Measurements from ENCODE around the gene BIRC6. TPM values are rescaled to one million over a fixed set of nuclear protein-coding genes. Genes with fewer than 3 reads are reported as not detected.
"Not testable (repeated sequence)": the region's sequence is repeated elsewhere in the genome, so short reads cannot be mapped to it uniquely, and the experiment has no call there.

Gene BIRC6
- 100 to 1,000 TPM; 177 to 182 TPM for total RNA-seq
- polyA plus RNA-seq (ENCODE audit: insufficient read depth, low read depth, low replicate concordance), result 48.9 TPM
- long read RNA-seq, donor 1, partial matches to known transcripts, result 5 of 5 reads
- long read RNA-seq, donor 1, other reads (novel, unspliced or antisense), result 0 of 5 reads
- long read RNA-seq, donor 2, partial matches to known transcripts, result 11 of 11 reads
- long read RNA-seq, donor 2, other reads (novel, unspliced or antisense), result 0 of 11 reads

GRCh38 chr2:32356681-32357317, at the start of gene BIRC6:
Gene BIRC6, plus strand, starts transcription at chr2:32357023. Its CDS starts 139 bp downstream, at chr2:32357162.
- Histone ChIP-seq H3K27me3 (no peaks in the 10 kb centered on the region), H3K27ac (peak within 1 kb of the TSS; percentile 98), H3K4me1 (peaks cover 21% of the 10 kb centered on the region), H3K9me3 (no peaks in the 10 kb centered on the region), H3K36me3 (ENCODE audit: low read depth, missing control alignments) (no peaks in the 10 kb centered on the region), H3K4me3 (peak within 1 kb of the TSS; percentile 98 to 99)
- peak; percentile 98 for DNase-seq
- no peak for TF ChIP-seq CTCF (IDR thresholded peaks at IDR 0.05)
- TF ChIP-seq POLR2A (IDR thresholded peaks at IDR 0.05), result peak; percentile 8
- intact Hi-C loops (cut with DNase I; ENCODE audit: low total_unique reads), result no loop called here
- WGBS, 2 donors, result 1% methylated on average over 34 to 41 of the region's 76 CpGs

DNA sequence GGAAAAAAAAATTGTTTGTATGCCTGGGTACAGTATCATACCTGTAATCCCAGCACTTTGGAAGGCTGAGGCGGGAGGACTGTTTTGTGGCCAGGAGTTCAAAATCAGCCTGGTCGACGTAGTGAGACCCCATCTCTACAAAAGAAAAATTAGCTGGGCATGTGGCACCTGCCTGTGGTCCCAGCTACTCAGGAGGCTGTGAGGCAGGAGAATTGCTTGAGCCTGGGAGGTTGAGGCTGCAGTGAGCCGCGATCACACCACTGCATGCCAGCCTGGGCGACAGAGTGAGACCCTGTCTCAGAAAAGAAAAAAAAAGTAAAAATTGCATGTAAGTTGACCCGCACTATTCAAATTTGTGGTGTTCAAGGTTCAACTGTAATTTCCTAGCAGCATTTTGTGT, 46.2 kb upstream of the BIRC6 start:
- Histone ChIP-seq H3K36me3 (ENCODE audit: low read depth, missing control alignments) (no peaks in the 10 kb centered on the region), H3K9me3 (no peaks in the 10 kb centered on the region), H3K27me3 (no peaks in the 10 kb centered on the region), H3K4me1 (no peaks in the 10 kb centered on the region), H3K4me3 (no peak overlapping the region), H3K27ac (no peak overlapping the region)
- intact Hi-C loops (cut with DNase I; ENCODE audit: low total_unique reads), result no loop called here
- 93 to 95% methylated on average over 7 of the region's 7 CpGs for WGBS, 2 donors
- TF ChIP-seq POLR2A (IDR thresholded peaks at IDR 0.05) (no peak), CTCF (IDR thresholded peaks at IDR 0.05) (no peak)
- no peak for DNase-seq

- TF ChIP-seq CTCF (IDR thresholded peaks at IDR 0.05) (no peak), POLR2A (IDR thresholded peaks at IDR 0.05) (no peak)
- DNase-seq, result no peak
Observed at GRCh38 chr2:32314886-32315285, 41.9 kb upstream of the BIRC6 start.

DNA sequence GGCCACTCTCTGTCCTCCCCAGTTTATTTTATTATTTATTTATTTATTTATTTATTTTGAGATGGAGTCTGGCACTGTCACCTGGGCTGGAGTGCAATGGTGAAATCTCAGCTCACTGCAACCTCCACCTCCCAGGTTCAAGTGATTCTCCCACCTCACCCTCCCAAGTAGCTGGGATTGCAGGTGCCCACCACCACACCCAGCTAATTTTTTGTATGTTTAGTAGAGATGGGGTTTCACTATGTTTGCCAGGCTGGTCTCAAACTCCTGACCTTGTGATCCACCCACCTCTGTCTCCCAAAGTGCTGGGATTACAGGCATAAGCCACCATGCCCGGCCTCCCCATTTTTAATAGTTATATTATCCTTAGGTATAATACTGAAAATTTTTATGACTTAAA, 28.1 kb upstream of the BIRC6 start:
- H3K4me1 ChIP-seq; intact Hi-C loops (cut with DNase I; ENCODE audit: low total_unique reads); H3K27me3 ChIP-seq; H3K36me3 ChIP-seq (ENCODE audit: low read depth, missing control alignments); H3K9me3 ChIP-seq; H3K27ac ChIP-seq; H3K4me3 ChIP-seq; DNase-seq: not testable (repeated sequence)
- 88 to 90% methylated on average over 1 of the region's 1 CpG for WGBS, 2 donors

More at GRCh38 chr2:32314886-32315285, 41.9 kb upstream of the BIRC6 start:
- Histone ChIP-seq H3K27ac (no peak overlapping the region), H3K27me3 (no peaks in the 10 kb centered on the region), H3K4me3 (no peak overlapping the region), H3K4me1 (no peaks in the 10 kb centered on the region), H3K9me3 (no peaks in the 10 kb centered on the region), H3K36me3 (ENCODE audit: low read depth, missing control alignments) (no peaks in the 10 kb centered on the region)
- WGBS, 2 donors, result 63 to 81% methylated on average over 1 of the region's 1 CpG
- intact Hi-C loops (cut with DNase I; ENCODE audit: low total_unique reads), result no loop called here

DNA sequence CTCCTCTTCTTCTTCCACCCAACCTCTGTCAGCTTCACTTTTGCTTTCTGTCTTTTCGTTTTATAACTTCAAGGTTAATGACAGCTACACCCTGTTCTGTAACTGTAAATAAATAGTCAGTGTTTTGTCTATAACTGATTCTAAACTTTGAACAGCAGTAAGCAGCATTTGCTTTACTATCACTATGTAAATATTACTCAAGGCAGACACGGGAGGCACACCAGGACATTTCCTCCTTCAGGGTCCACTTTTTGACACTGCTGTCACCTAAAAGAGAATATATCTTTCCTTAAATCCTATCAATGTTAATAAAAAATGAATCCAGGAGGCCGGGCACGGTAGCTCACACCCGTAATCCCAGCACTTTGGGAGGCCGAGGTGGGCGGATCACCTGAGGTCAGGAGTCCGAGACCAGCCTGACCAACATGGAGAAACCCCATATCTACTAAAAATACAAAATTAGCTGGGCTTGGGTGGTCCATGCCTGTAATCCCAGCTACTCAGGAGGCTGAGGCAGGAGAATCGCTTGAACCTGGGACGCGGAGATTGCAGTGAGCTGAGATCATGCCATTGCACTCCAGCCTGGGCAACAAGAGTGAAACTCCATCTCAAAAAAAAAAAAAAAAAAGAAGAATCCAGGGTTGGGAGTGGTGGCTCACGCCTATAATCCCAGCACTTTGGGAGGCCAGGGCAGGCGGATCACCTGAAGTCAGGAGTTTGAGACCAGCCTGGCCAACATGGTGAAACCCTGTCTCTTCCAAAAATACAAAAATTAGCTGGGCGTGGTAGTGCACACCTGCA, 27.4 kb upstream of the BIRC6 start:
- H3K27ac ChIP-seq; H3K9me3 ChIP-seq; H3K36me3 ChIP-seq (ENCODE audit: low read depth, missing control alignments); DNase-seq; H3K4me3 ChIP-seq; intact Hi-C loops (cut with DNase I; ENCODE audit: low total_unique reads); H3K27me3 ChIP-seq; H3K4me1 ChIP-seq: not testable (repeated sequence)
- 83 to 86% methylated on average over 14 of the region's 14 CpGs for WGBS, 2 donors

Data from testis (tissue), 5 donors.